HG03060 (cell line): Measurements from ENCODE around the gene RTP2.

Experiments used
- ATAC-seq: cut with Tn5 transposase; IDR thresholded peaks from one replicate; pipeline ENCODE4 v1.9.1; 2021; ENCODE audit warnings: low read depth, moderate number of reproducible peaks; ENCODE audit not compliant: unreplicated experiment

Gene RTP2

GRCh38 chr3:187677604-187678003, 24.8 kb downstream of the RTP2 start:
- ATAC-seq: no peak

- ATAC-seq: no peak
Measured at GRCh38 chr3:187673012-187673411, 29.3 kb downstream of the RTP2 start.

- no peak for ATAC-seq
Measured at GRCh38 chr3:187669675-187670504, 32.5 kb downstream of the RTP2 start, which contains the start of gene SST. Gene SST, minus strand, starts transcription at chr3:187670394. Its CDS starts 103 bp downstream, at chr3:187670291.

GRCh38 chr3:187667526-187667925, 34.8 kb downstream of the RTP2 start:
- ATAC-seq: no peak

- no peak for ATAC-seq
Measured at GRCh38 chr3:187665764-187666402, 36.5 kb downstream of the RTP2 start.

GRCh38 chr3:187665010-187665409, 37.3 kb downstream of the RTP2 start:
- ATAC-seq: no peak

GRCh38 chr3:187662848-187663409, 39.4 kb downstream of the RTP2 start:
- no peak for ATAC-seq

- ATAC-seq: no peak
Measured at GRCh38 chr3:187661267-187661666, 41.1 kb downstream of the RTP2 start.

GRCh38 chr3:187651282-187651681, 51.1 kb downstream of the RTP2 start:
- ATAC-seq: no peak
